ENCODE results near the gene RAPGEF1. TPM values are rescaled to one million over a fixed set of nuclear protein-coding genes. Genes with fewer than 3 reads are reported as not detected.
"Not testable (repeated sequence)": the region's sequence is repeated elsewhere in the genome, so short reads cannot be mapped to it uniquely, and the experiment has no call there.

Gene RAPGEF1
- total RNA-seq, 1 donor from 2014 or later = 144 TPM

DNA sequence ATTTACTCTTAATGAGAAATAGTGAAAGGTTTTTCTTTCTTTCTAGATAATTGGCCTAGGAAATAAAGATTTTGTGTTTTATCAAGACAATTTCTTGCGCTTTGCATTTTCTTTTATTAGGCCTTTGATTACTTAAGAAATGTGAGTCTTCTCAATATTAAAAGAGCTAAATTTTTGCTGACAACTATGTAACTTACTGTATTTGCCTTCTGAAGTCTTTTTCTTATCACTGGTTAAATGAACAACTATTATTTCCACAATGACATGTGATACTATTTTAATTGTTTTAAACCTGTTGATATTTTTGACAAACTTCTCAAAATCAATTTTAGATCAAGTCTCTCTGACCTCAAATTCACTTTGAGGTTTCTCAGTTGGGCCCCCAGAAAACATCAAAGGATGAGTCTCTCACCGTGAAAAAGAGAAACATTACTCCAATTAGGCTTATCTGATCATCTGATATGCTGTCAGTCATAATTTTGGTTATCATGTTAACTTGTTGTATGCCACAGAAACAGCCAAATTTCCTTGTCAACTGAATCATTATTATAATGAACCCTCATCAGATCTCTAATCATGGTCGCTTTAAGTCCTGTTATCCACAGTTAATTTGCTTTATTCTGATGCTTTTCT is 48.8 kb downstream of the RAPGEF1 start:
- no peak for ATAC-seq
- TF ChIP-seq, protein P1, sequence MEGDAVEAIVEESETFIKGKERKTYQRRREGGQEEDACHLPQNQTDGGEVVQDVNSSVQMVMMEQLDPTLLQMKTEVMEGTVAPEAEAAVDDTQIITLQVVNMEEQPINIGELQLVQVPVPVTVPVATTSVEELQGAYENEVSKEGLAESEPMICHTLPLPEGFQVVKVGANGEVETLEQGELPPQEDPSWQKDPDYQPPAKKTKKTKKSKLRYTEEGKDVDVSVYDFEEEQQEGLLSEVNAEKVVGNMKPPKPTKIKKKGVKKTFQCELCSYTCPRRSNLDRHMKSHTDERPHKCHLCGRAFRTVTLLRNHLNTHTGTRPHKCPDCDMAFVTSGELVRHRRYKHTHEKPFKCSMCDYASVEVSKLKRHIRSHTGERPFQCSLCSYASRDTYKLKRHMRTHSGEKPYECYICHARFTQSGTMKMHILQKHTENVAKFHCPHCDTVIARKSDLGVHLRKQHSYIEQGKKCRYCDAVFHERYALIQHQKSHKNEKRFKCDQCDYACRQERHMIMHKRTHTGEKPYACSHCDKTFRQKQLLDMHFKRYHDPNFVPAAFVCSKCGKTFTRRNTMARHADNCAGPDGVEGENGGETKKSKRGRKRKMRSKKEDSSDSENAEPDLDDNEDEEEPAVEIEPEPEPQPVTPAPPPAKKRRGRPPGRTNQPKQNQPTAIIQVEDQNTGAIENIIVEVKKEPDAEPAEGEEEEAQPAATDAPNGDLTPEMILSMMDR (IDR thresholded peaks at IDR 0.05) = no peak
- Histone ChIP-seq H3K9me3 (no peaks in the 10 kb centered on the region), H3K4me1 (peaks cover 41% of the 10 kb centered on the region), H3K27ac (no peak overlapping the region), H3K27me3 (no peaks in the 10 kb centered on the region), H3K36me3 (no peaks in the 10 kb centered on the region), H3K4me3 (no peak overlapping the region)
- intact Hi-C loops (cut with DNase I) = no loop called here
- DNase-seq = no peak

DNA sequence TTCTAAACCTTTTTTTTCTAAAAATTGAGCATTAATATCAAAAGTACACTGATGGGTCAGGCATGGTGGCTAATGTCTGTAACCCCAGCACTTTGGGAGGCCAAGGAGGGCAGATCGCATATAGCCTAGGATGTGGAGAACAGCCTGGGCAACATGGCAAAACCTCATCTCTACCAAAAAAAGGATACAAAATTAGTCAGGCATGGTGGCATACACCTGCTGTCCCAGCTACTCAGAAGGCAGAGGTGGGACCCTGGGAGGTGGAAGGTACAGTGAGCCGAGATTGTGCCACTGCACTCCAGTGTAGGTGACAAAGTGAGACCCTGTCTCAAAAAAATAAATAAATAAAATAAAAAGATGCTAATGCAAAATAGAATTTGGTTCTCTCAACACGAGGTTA is 49.4 kb downstream of the RAPGEF1 start:
- Histone ChIP-seq H3K4me3 (no peak overlapping the region), H3K27me3 (no peaks in the 10 kb centered on the region), H3K27ac (no peak overlapping the region), H3K4me1 (peaks cover 41% of the 10 kb centered on the region), H3K36me3 (no peaks in the 10 kb centered on the region), H3K9me3 (no peaks in the 10 kb centered on the region)
- intact Hi-C loops (cut with DNase I) = no loop called here
- TF ChIP-seq, protein P1 (IDR thresholded peaks at IDR 0.05) = no peak
- ATAC-seq (no peak), DNase-seq (no peak)

DNA sequence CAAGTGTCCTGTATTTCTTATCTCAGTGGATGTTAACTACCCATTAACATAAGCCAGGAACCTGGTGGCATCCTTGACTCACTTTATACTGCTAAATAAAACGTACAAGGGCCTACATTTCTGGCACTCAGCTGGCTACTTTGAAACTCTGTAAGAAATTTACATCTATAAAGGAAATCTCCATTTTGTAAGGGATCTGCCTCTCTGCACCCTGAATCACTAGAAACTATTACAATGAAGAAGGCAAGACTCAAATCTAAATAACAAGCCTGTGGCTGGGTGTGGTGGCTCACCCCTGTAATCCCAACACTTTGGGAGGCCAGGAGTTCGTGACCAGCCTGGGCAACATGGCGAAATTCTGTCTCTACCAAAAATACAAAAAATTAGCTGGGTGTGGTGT is 51.5 kb downstream of the RAPGEF1 start:
- Histone ChIP-seq H3K4me1 (peaks cover 29% of the 10 kb centered on the region), H3K4me3 (no peak overlapping the region), H3K27ac (no peak overlapping the region), H3K27me3 (no peaks in the 10 kb centered on the region), H3K36me3 (no peaks in the 10 kb centered on the region), H3K9me3 (no peaks in the 10 kb centered on the region)
- ATAC-seq (no peak), DNase-seq (no peak)
- TF ChIP-seq, protein P1 (IDR thresholded peaks at IDR 0.05) = no peak
- intact Hi-C loops (cut with DNase I) = no loop called here

DNA sequence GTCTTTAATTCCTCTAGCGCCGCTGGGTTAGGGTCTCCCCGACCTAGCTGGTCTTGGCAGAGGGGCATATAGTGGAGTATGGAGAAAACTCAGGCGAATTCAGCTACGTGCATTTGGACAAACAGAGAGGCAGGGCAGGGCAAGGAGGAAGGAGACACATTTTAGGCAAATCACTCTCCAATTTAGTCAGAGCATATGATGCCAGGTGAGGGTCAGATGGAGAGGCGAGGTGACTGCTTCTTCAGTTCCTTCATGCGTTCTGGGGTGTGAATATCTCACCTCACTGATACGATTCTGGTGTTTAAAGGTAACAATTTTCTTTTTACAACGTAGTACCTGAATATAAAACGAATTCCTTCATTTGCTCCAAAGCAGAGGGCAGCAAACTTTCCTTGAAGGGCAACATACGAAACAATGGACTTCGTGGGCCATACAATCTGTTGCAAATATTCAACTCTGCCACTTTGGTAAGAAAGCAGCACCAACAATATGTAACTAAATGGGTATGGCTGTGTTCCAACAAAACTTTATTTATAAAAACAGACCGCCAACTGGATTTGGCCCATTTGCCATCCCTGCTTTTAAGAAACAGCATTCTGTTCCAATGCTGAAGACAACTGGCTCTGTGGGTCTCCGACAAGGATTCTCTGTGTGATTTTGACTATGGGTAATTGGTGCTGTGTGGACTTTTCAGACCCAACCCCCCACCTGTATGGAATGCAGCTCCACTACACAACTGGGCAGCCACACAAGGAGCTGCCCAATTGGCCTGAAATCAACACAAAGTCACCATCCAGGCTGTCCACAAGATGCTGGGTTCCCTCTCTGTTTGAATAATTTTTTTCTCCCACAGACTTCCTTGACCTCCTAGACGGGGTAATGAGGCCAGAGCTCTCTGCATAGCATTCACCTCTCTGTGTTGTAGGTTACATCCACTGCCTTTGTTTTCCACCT is 53.8 kb downstream of the RAPGEF1 start:
- H3K9me3 ChIP-seq = no peaks in the 10 kb centered on the region
- ATAC-seq (no peak), DNase-seq (no peak)
- H3K4me3 ChIP-seq = no peak overlapping the region
- H3K36me3 ChIP-seq = no peaks in the 10 kb centered on the region
- no peak overlapping the region for H3K27ac ChIP-seq
- intact Hi-C loops (cut with DNase I) = no loop called here
- TF ChIP-seq, protein P1 (IDR thresholded peaks at IDR 0.05) = no peak
- H3K27me3 ChIP-seq = no peaks in the 10 kb centered on the region
- peaks cover 27% of the 10 kb centered on the region for H3K4me1 ChIP-seq

DNA sequence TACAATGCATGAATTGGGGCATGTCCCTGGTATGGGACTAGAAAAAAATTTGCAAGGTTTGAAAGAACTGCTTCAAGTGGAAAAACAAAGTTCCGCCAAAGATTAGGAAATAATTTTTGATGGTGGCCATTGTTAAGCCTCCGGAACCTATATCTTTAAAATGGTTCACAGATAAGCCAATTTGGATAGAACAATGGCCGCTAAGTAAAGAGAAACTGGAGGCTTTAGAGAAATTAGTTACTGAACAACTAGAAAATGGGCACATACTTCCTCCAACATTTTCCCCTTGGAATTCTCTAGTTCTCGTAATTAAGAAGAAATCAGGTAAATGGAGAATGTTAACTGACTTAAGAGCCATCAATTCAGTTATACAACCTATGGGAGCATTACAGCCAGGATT is 56.8 kb downstream of the RAPGEF1 start:
- H3K9me3 ChIP-seq; H3K27ac ChIP-seq; H3K27me3 ChIP-seq; intact Hi-C loops (cut with DNase I); DNase-seq; ATAC-seq; H3K36me3 ChIP-seq; H3K4me3 ChIP-seq: not testable (repeated sequence)
- H3K4me1 ChIP-seq = peaks cover 29% of the 10 kb centered on the region

DNA sequence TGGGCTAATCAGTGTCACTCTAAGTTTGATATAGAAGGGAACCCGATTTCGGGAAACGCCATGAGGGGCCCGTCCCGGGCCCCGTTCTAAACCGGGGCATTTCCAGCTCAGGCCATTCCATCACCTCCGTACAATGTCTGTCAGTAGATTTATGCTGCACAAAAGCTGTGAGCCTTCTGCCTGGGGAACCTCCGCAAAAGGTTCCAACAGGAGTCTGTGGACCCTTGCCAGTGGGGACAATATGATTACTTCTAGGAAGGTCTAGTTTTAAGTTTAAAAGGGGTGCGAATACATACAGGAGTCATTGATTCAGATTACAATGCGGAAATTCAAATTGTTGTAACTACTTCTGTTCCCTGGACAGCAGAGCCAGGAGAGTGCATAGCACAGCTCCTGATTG is 57.6 kb downstream of the RAPGEF1 start:
- Histone ChIP-seq H3K4me1 (peaks cover 37% of the 10 kb centered on the region), H3K27ac (peak overlapping the region; percentile 55)

DNA sequence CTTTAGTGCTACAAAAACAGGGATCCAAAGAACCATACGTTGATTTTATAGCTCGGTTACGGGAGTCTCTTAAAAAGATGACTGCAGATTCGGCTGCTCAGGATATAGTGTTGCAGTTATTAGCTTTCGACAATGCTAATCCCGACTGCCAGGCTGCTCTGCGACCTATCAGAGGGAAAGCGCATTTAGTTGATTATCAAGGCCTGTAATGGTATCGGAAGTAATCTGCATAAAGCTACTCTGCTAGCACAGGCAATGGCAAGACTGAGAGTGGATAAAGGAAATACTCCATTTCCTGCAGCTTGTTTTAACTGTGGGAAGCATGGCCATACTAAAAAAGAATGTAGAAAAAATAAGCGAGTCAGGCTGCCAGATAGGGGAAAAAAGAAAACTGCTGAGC is 58.0 kb downstream of the RAPGEF1 start:
- ATAC-seq; H3K27me3 ChIP-seq; intact Hi-C loops (cut with DNase I); H3K36me3 ChIP-seq; H3K9me3 ChIP-seq; DNase-seq: not testable (repeated sequence)
- peaks cover 40% of the 10 kb centered on the region for H3K4me1 ChIP-seq
- H3K27ac ChIP-seq = peak overlapping the region; percentile 55
- H3K4me3 ChIP-seq = peak overlapping the region; percentile 23

More for the DNA sequence above, 57.6 kb downstream of the RAPGEF1 start:
- H3K4me3 ChIP-seq = peak overlapping the region; percentile 23
- no peaks in the 10 kb centered on the region for H3K9me3 ChIP-seq
- H3K27me3 ChIP-seq = no peaks in the 10 kb centered on the region
- no peaks in the 10 kb centered on the region for H3K36me3 ChIP-seq
- DNase-seq (no peak), ATAC-seq (no peak)
- TF ChIP-seq, protein P1 (IDR thresholded peaks at IDR 0.05) = no peak
- intact Hi-C loops (cut with DNase I) = no loop called here

DNA sequence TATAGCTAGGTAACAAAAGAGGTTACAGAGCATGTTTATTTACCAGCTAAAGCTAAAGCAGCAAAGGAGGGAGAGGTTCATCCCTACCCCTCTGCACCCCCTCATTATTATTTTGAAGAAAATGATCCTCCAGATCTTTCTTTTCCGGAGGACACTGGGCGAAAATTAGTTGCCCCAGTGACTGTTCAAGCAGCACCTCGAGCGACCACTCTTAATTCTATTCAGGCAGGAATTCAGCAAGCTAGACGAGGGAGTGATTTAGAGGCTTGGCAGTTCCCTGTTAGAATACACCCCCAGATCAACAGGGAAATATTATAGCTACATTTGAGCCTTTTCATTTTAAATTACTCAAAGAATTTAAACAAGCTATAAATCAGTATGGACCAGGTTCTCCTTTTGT is 58.8 kb downstream of the RAPGEF1 start:
- intact Hi-C loops (cut with DNase I); H3K36me3 ChIP-seq; H3K4me3 ChIP-seq; H3K27me3 ChIP-seq; ATAC-seq; H3K9me3 ChIP-seq; DNase-seq; H3K27ac ChIP-seq: not testable (repeated sequence)
- peaks cover 44% of the 10 kb centered on the region for H3K4me1 ChIP-seq

Data from upper lobe of right lung (tissue), 1 donor.